Mesodermal cell (in vitro differentiated cells): Measurements from ENCODE around the gene HSPA9. TPM values are rescaled to one million over a fixed set of nuclear protein-coding genes. Genes with fewer than 3 reads are reported as not detected.

Experiments
- H3K27ac ChIP-seq: 2 replicates; pipeline ENCODE4 v1.7.0; 2013; ENCODE audit warnings: mild to moderate bottlenecking, low read depth, low read length, moderate library complexity; ENCODE audit not compliant: severe bottlenecking
- H3K36me3 ChIP-seq: 2 replicates; pipeline ENCODE4 v1.7.1; 2013; ENCODE audit warnings: mild to moderate bottlenecking, low read length, moderate library complexity; ENCODE audit not compliant: control insufficient read depth, insufficient read depth
- H3K4me1 ChIP-seq: one replicate; pipeline ENCODE4 v1.7.1; 2013; ENCODE audit warnings: mild to moderate bottlenecking, low read length; ENCODE audit not compliant: insufficient read depth, control insufficient read depth, poor library complexity, severe bottlenecking
- H3K4me3 ChIP-seq: 2 replicates; pipeline ENCODE4 v1.7.0; 2013; ENCODE audit warnings: low read length, control low read depth, mild to moderate bottlenecking; ENCODE audit not compliant: insufficient read depth, poor library complexity, severe bottlenecking; ENCODE audit errors: extremely low read depth
- H3K9me3 ChIP-seq: 2 replicates; pipeline ENCODE4 v1.7.1; 2013; ENCODE audit warnings: mild to moderate bottlenecking, low read length, moderate library complexity; ENCODE audit not compliant: control insufficient read depth
- WGBS, 2 experiments: methylation state at CpG; one replicate each; pipeline ENCODE4 v1.1.5; 2013; ENCODE audit warnings: missing lambda C conversion rate in 2 of 2; ENCODE audit not compliant: insufficient coverage in 2 of 2; 5-methylcytosine and 5-hydroxymethylcytosine counted together
- polyA plus RNA-seq, 2 experiments: library from polyadenylated mRNA; stranded (reverse); fragments of 50-300 nt; gene quantifications; one replicate each; pipeline ENCODE4 v1.2.3, GENCODE V29; 2013

Gene HSPA9
- 146 TPM for polyA plus RNA-seq (2013, experiment 1 of 2)
- polyA plus RNA-seq (2013, experiment 2 of 2): 148 TPM

GRCh38 chr5:138575194-138576015 lies at the start of gene HSPA9:
TSS of gene HSPA9 (minus strand) at chr5:138575401. CDS start at chr5:138575318, 83 bp downstream.
- Histone ChIP-seq H3K36me3 (peaks cover 36% of the 10 kb centered on the region), H3K4me3 (peak within 1 kb of the TSS; percentile 98), H3K4me1 (peaks cover 3% of the 10 kb centered on the region), H3K27ac (peak within 1 kb of the TSS; percentile 100), H3K9me3 (no peaks in the 10 kb centered on the region)
- 1% methylated on average over 67 to 69 of the region's 73 CpGs for WGBS, 2 experiments

GRCh38 chr5:138623053-138623452 lies 47.9 kb upstream of the HSPA9 start:
- 89% methylated on average over 2 to 4 of the region's 4 CpGs for WGBS, 2 experiments
- H3K36me3 ChIP-seq: no peaks in the 10 kb centered on the region
- no peak overlapping the region for H3K4me3 ChIP-seq
- no peaks in the 10 kb centered on the region for H3K9me3 ChIP-seq
- H3K4me1 ChIP-seq: no peaks in the 10 kb centered on the region
- H3K27ac ChIP-seq: no peak overlapping the region

- 62 to 63% methylated on average over 3 of the region's 4 CpGs for whole genome bisulfite sequencing, 2 experiments
- Histone ChIP-seq H3K9me3 (no peaks in the 10 kb centered on the region), H3K4me3 (no peak overlapping the region), H3K36me3 (no peaks in the 10 kb centered on the region), H3K4me1 (no peaks in the 10 kb centered on the region), H3K27ac (no peak overlapping the region)
Measured at GRCh38 chr5:138622051-138622450, 46.9 kb upstream of the HSPA9 start.

GRCh38 chr5:138620663-138621224 lies 45.5 kb upstream of the HSPA9 start:
- no peaks in the 10 kb centered on the region for H3K36me3 ChIP-seq
- H3K4me3 ChIP-seq: no peak overlapping the region
- WGBS, 2 experiments: 75 to 89% methylated on average over 3 to 4 of the region's 4 CpGs
- no peaks in the 10 kb centered on the region for H3K9me3 ChIP-seq
- H3K27ac ChIP-seq: no peak overlapping the region
- no peaks in the 10 kb centered on the region for H3K4me1 ChIP-seq

- WGBS, 2 experiments: 95 to 100% methylated on average over 1 to 3 of the region's 5 CpGs
- no peaks in the 10 kb centered on the region for H3K9me3 ChIP-seq
- no peaks in the 10 kb centered on the region for H3K4me1 ChIP-seq
- no peaks in the 10 kb centered on the region for H3K36me3 ChIP-seq
- no peak overlapping the region for H3K27ac ChIP-seq
- H3K4me3 ChIP-seq: no peak overlapping the region
Measured at GRCh38 chr5:138616508-138616907, 41.3 kb upstream of the HSPA9 start.

- Histone ChIP-seq H3K9me3 (no peaks in the 10 kb centered on the region), H3K27ac (no peak overlapping the region)
- 84 to 94% methylated on average over 2 of the region's 3 CpGs for WGBS, 2 experiments
Measured at GRCh38 chr5:138615461-138615860, 40.3 kb upstream of the HSPA9 start.

GRCh38 chr5:138611678-138612218 lies 36.5 kb upstream of the HSPA9 start:
- H3K4me3 ChIP-seq: peak overlapping the region; percentile 29
- peaks cover 8% of the 10 kb centered on the region for H3K4me1 ChIP-seq
- 45 to 100% methylated on average over 2 of the region's 5 CpGs for WGBS, 2 experiments

More at GRCh38 chr5:138615461-138615860, 40.3 kb upstream of the HSPA9 start:
- no peak overlapping the region for H3K4me3 ChIP-seq
- H3K4me1 ChIP-seq: peaks cover 7% of the 10 kb centered on the region
- no peaks in the 10 kb centered on the region for H3K36me3 ChIP-seq

GRCh38 chr5:138610918-138611677 lies 35.9 kb upstream of the HSPA9 start:
- Histone ChIP-seq H3K9me3 (no peaks in the 10 kb centered on the region), H3K4me1 (peaks cover 11% of the 10 kb centered on the region), H3K36me3 (no peaks in the 10 kb centered on the region), H3K27ac (peak overlapping the region; percentile 82), H3K4me3 (peak overlapping the region; percentile 29)
- 7 to 25% methylated on average over 3 to 5 of the region's 16 CpGs for WGBS, 2 experiments

More at GRCh38 chr5:138611678-138612218, 36.5 kb upstream of the HSPA9 start:
- H3K36me3 ChIP-seq: no peaks in the 10 kb centered on the region
- no peaks in the 10 kb centered on the region for H3K9me3 ChIP-seq
- H3K27ac ChIP-seq: peak overlapping the region; percentile 82

GRCh38 chr5:138610415-138610917 lies 35.3 kb upstream of the HSPA9 start:
- Histone ChIP-seq H3K4me3 (peak overlapping the region; percentile 29), H3K4me1 (peaks cover 17% of the 10 kb centered on the region), H3K36me3 (no peaks in the 10 kb centered on the region), H3K9me3 (no peaks in the 10 kb centered on the region), H3K27ac (peak overlapping the region; percentile 82)
- 18 to 28% methylated on average over 5 to 8 of the region's 10 CpGs for WGBS, 2 experiments

- 55 to 100% methylated on average over 2 to 3 of the region's 6 CpGs for WGBS, 2 experiments
- H3K36me3 ChIP-seq: no peaks in the 10 kb centered on the region
- no peak overlapping the region for H3K4me3 ChIP-seq
- H3K9me3 ChIP-seq: no peaks in the 10 kb centered on the region
- H3K4me1 ChIP-seq: peaks cover 18% of the 10 kb centered on the region
- H3K27ac ChIP-seq: peak overlapping the region; percentile 6
Measured at GRCh38 chr5:138606378-138607064, 31.3 kb upstream of the HSPA9 start.
